ENCODE results near the gene VAMP2. TPM values are rescaled to one million over a fixed set of nuclear protein-coding genes. Genes with fewer than 3 reads are reported as not detected.

The VAMP2 gene
- total RNA-seq, 1 experiment from 2014 or later = 2.9 TPM

GRCh38 chr17:8155231-8155995 lies 7.3 kb downstream of the VAMP2 start:
- H3K4me1 ChIP-seq (replicated peaks) = peaks cover 66% of the 10 kb centered on the region
- DNase-seq (ENCODE audit: low read depth in 1 of 2, low spot score in 2 of 2) = peak in 1 of 2 experiments; percentile 6
- H3K27me3 ChIP-seq (replicated peaks) = no peaks in the 10 kb centered on the region

GRCh38 chr17:8154608-8155155 lies 8.1 kb downstream of the VAMP2 start:
- DNase-seq (ENCODE audit: low read depth in 1 of 2, low spot score in 2 of 2) = no peak
- Histone ChIP-seq H3K27ac (peak overlapping the region; percentile 98; the same call in 1 of the 2 replicates), H3K4me1 (replicated peaks) (peaks cover 66% of the 10 kb centered on the region), H3K9me3 (replicated peaks) (no peaks in the 10 kb centered on the region), H3K4me3 (no peak overlapping the region), H3K27me3 (replicated peaks) (no peaks in the 10 kb centered on the region), H3K36me3 (peaks cover 30% of the 10 kb centered on the region)

More at GRCh38 chr17:8155231-8155995, 7.3 kb downstream of the VAMP2 start:
- Histone ChIP-seq H3K27ac (peak overlapping the region; percentile 80), H3K36me3 (peaks cover 27% of the 10 kb centered on the region), H3K4me3 (peak overlapping the region; percentile 48), H3K9me3 (replicated peaks) (no peaks in the 10 kb centered on the region)

GRCh38 chr17:8153957-8154607 lies 8.7 kb downstream of the VAMP2 start:
- Histone ChIP-seq H3K9me3 (replicated peaks) (no peaks in the 10 kb centered on the region), H3K27ac (peak overlapping the region; percentile 98), H3K4me1 (replicated peaks) (peaks cover 66% of the 10 kb centered on the region), H3K27me3 (replicated peaks) (no peaks in the 10 kb centered on the region), H3K4me3 (peak overlapping the region; percentile 4; the same call in 1 of the 2 replicates), H3K36me3 (peaks cover 31% of the 10 kb centered on the region)
- DNase-seq (ENCODE audit: low read depth in 1 of 2, low spot score in 2 of 2) = peak; percentile 97 to 98

- Histone ChIP-seq H3K4me3 (peak overlapping the region; percentile 4; the same call in 1 of the 2 replicates), H3K27me3 (replicated peaks) (no peaks in the 10 kb centered on the region), H3K36me3 (peaks cover 34% of the 10 kb centered on the region), H3K4me1 (replicated peaks) (peaks cover 64% of the 10 kb centered on the region), H3K9me3 (replicated peaks) (no peaks in the 10 kb centered on the region), H3K27ac (peak overlapping the region; percentile 98)
- DNase-seq (ENCODE audit: low read depth in 1 of 2, low spot score in 2 of 2) = peak; percentile 89
Observed at GRCh38 chr17:8153525-8153956, 9.2 kb downstream of the VAMP2 start.

GRCh38 chr17:8153031-8153451 lies 9.7 kb downstream of the VAMP2 start:
- H3K9me3 ChIP-seq (replicated peaks) = no peaks in the 10 kb centered on the region
- no peak for DNase-seq (ENCODE audit: low read depth in 1 of 2, low spot score in 2 of 2)
- peak overlapping the region; percentile 98 for H3K27ac ChIP-seq
- H3K27me3 ChIP-seq (replicated peaks) = no peaks in the 10 kb centered on the region
- peaks cover 34% of the 10 kb centered on the region for H3K36me3 ChIP-seq
- H3K4me1 ChIP-seq (replicated peaks) = peaks cover 62% of the 10 kb centered on the region
- no peak overlapping the region for H3K4me3 ChIP-seq

GRCh38 chr17:8152112-8152775 lies 10.5 kb downstream of the VAMP2 start, which contains the start of gene PER1:
Gene PER1, minus strand, starts transcription at chr17:8152404. Its CDS starts 1,698 bp downstream, at chr17:8150706.
- Histone ChIP-seq H3K27ac (peak within 1 kb of the TSS; percentile 98), H3K4me1 (replicated peaks) (peaks cover 62% of the 10 kb centered on the region), H3K36me3 (peaks cover 39% of the 10 kb centered on the region), H3K9me3 (replicated peaks) (no peaks in the 10 kb centered on the region), H3K27me3 (replicated peaks) (no peaks in the 10 kb centered on the region), H3K4me3 (peak within 1 kb of the TSS; percentile 53)
- peak; percentile 89 to 93 for DNase-seq (ENCODE audit: low read depth in 1 of 2, low spot score in 2 of 2)

- Histone ChIP-seq H3K4me3 (peak overlapping the region; percentile 53), H3K27me3 (replicated peaks) (no peaks in the 10 kb centered on the region), H3K9me3 (replicated peaks) (no peaks in the 10 kb centered on the region), H3K36me3 (peaks cover 45% of the 10 kb centered on the region), H3K4me1 (replicated peaks) (peaks cover 56% of the 10 kb centered on the region), H3K27ac (peak overlapping the region; percentile 61)
- DNase-seq (ENCODE audit: low read depth in 1 of 2, low spot score in 2 of 2) = peak in 1 of 2 experiments; percentile 61
Observed at GRCh38 chr17:8151641-8152111, 11.1 kb downstream of the VAMP2 start.

GRCh38 chr17:8151120-8151640 lies 11.6 kb downstream of the VAMP2 start:
- H3K4me1 ChIP-seq (replicated peaks) = peaks cover 56% of the 10 kb centered on the region
- H3K27ac ChIP-seq = peak overlapping the region; percentile 61
- H3K4me3 ChIP-seq = peak overlapping the region; percentile 53
- peak; percentile 81 to 83 for DNase-seq (ENCODE audit: low read depth in 1 of 2, low spot score in 2 of 2)
- H3K36me3 ChIP-seq = peaks cover 50% of the 10 kb centered on the region
- H3K27me3 ChIP-seq (replicated peaks) = no peaks in the 10 kb centered on the region
- H3K9me3 ChIP-seq (replicated peaks) = no peaks in the 10 kb centered on the region

GRCh38 chr17:8150194-8151119 lies 12.3 kb downstream of the VAMP2 start:
- peak overlapping the region; percentile 53 for H3K4me3 ChIP-seq
- no peak for DNase-seq (ENCODE audit: low read depth in 1 of 2, low spot score in 2 of 2)
- no peaks in the 10 kb centered on the region for H3K27me3 ChIP-seq (replicated peaks)
- H3K9me3 ChIP-seq (replicated peaks) = no peaks in the 10 kb centered on the region
- H3K4me1 ChIP-seq (replicated peaks) = peaks cover 50% of the 10 kb centered on the region
- peaks cover 57% of the 10 kb centered on the region for H3K36me3 ChIP-seq
- peak overlapping the region; percentile 61; the same call in 1 of the 2 replicates for H3K27ac ChIP-seq

- no peaks in the 10 kb centered on the region for H3K9me3 ChIP-seq (replicated peaks)
- peaks cover 57% of the 10 kb centered on the region for H3K36me3 ChIP-seq
- H3K27me3 ChIP-seq (replicated peaks) = no peaks in the 10 kb centered on the region
- H3K4me3 ChIP-seq = no peak overlapping the region
- no peak overlapping the region for H3K27ac ChIP-seq
- H3K4me1 ChIP-seq (replicated peaks) = peaks cover 42% of the 10 kb centered on the region
- DNase-seq (ENCODE audit: low read depth in 1 of 2, low spot score in 2 of 2) = no peak
Observed at GRCh38 chr17:8149419-8150193, 13.1 kb downstream of the VAMP2 start.

GRCh38 chr17:8148560-8148959 lies 14.2 kb downstream of the VAMP2 start:
- no peak overlapping the region for H3K27ac ChIP-seq
- peaks cover 65% of the 10 kb centered on the region for H3K36me3 ChIP-seq
- H3K4me1 ChIP-seq (replicated peaks) = peaks cover 31% of the 10 kb centered on the region
- H3K4me3 ChIP-seq = no peak overlapping the region
- no peak for DNase-seq (ENCODE audit: low read depth in 1 of 2, low spot score in 2 of 2)
- no peaks in the 10 kb centered on the region for H3K9me3 ChIP-seq (replicated peaks)
- H3K27me3 ChIP-seq (replicated peaks) = no peaks in the 10 kb centered on the region

Measured in SJSA1 (cell line).